PC-3 (cell line): Measurements from ENCODE around the gene CHRNB2. TPM values are rescaled to one million over a fixed set of nuclear protein-coding genes. Genes with fewer than 3 reads are reported as not detected.
A peak's percentile ranks its signal among the peaks of the same experiment; 100 is the strongest.

Source experiments
- ATAC-seq: fragments of 200-7000 bp; cut with Tn5 transposase; 2 replicates; pipeline ENCODE4 v1.9.1; 2020; ENCODE audit warnings: mild to moderate bottlenecking, moderate library complexity
- BruUV-seq: library from RNA; stranded (reverse); fragments of 400-500 nt; replicated peaks from 2 replicates; lab custom pipeline; 2021; lab: Mats Ljungman, UMichigan
- CTCF ChIA-PET: fragments of 300-600 bp; sonication (Branson Sonifier 250); formaldehyde crosslinking; loops from one replicate; lab custom pipeline; 2022; ENCODE audit warnings: antibody characterized with exemption; lab: Charles Lee
- POLR2A ChIA-PET: fragments of 300-600 bp; sonication (Branson Sonifier 250); formaldehyde crosslinking; loops from one replicate; lab custom pipeline; 2022; ENCODE audit warnings: antibody characterized with exemption; ENCODE audit not compliant: unreplicated experiment; lab: Charles Lee
- DNase-seq: peaks from one replicate; pipeline ENCODE4 v3.0.0-alpha.2; 2015
- H2AFZ ChIP-seq: fragments of 300-600 bp; sonication (generic); 2 replicates; pipeline ENCODE4 v1.6.0; 2016; ENCODE audit warnings: antibody characterized with exemption, low read length
- H3F3A ChIP-seq: fragments of 300-600 bp; sonication (generic); one replicate; pipeline ENCODE4 v1.6.0; 2017; ENCODE audit warnings: antibody characterized with exemption, low read length, control low read depth, mild to moderate bottlenecking; ENCODE audit not compliant: unreplicated experiment
- H3K27ac ChIP-seq: fragments of 300-600 bp; sonication (generic); 2 replicates; pipeline ENCODE4 v1.5.1; 2016; ENCODE audit warnings: mild to moderate bottlenecking, low read length
- H3K27me3 ChIP-seq: fragments of 300-600 bp; sonication (generic); 2 replicates; pipeline ENCODE4 v1.6.1; 2016; ENCODE audit warnings: low read length, mixed read lengths
- H3K36me3 ChIP-seq: fragments of 300-600 bp; sonication (generic); 2 replicates; pipeline ENCODE4 v1.6.1; 2016; ENCODE audit warnings: low read depth, mixed run types, low read length, mixed read lengths
- H3K4me1 ChIP-seq: fragments of 300-600 bp; sonication (generic); 2 replicates; pipeline ENCODE4 v1.5.1; 2016; ENCODE audit warnings: low read length; ENCODE audit not compliant: insufficient read depth
- H3K4me2 ChIP-seq: fragments of 300-600 bp; sonication (generic); 2 replicates; pipeline ENCODE4 v1.6.0; 2016; ENCODE audit warnings: low read length
- H3K4me3 ChIP-seq: fragments of 300-600 bp; sonication (generic); 2 replicates; pipeline ENCODE4 v1.5.1; 2016; ENCODE audit warnings: mild to moderate bottlenecking, low read length, mixed read lengths
- H3K79me2 ChIP-seq: fragments of 300-600 bp; sonication (generic); 2 replicates; pipeline ENCODE4 v1.6.1; 2017; ENCODE audit warnings: low read length, mixed read lengths
- H3K9ac ChIP-seq: fragments of 300-600 bp; sonication (generic); 2 replicates; pipeline ENCODE4 v1.6.0; 2016; ENCODE audit warnings: mild to moderate bottlenecking, low read length
- H3K9me2 ChIP-seq: fragments of 300-600 bp; sonication (generic); replicated peaks from 2 replicates; pipeline ENCODE4 v1.6.1; 2016; ENCODE audit warnings: mixed run types, low read length, mixed read lengths
- H3K9me3 ChIP-seq: fragments of 300-600 bp; sonication (generic); 2 replicates; pipeline ENCODE4 v1.6.1; 2016; ENCODE audit warnings: low read length, mixed read lengths
- H4K20me1 ChIP-seq: fragments of 300-600 bp; sonication (generic); 2 replicates; pipeline ENCODE4 v1.6.1; 2016; ENCODE audit warnings: low read length, mixed read lengths
- CTCF ChIP-seq: fragments of 300-600 bp; sonication (generic); conservative IDR thresholded peaks from 2 replicates; pipeline ENCODE4 v1.5.1; 2017; ENCODE audit warnings: antibody characterized with exemption, low read depth, mild to moderate bottlenecking, low read length
- EZH2 ChIP-seq: fragments of 300-600 bp; sonication (generic); IDR thresholded peaks from one replicate; pipeline ENCODE4 v1.6.1; 2017; ENCODE audit warnings: antibody characterized with exemption, mild to moderate bottlenecking, low read length; ENCODE audit not compliant: unreplicated experiment
- EZH2phosphoT487 ChIP-seq: fragments of 300-600 bp; sonication (generic); IDR thresholded peaks from 2 replicates; pipeline ENCODE4 v1.6.1; 2018; ENCODE audit warnings: mild to moderate bottlenecking, antibody characterized with exemption, low read length, borderline replicate concordance
- intact Hi-C: fragments of 100-400 bp; cut with micrococcal nuclease; formaldehyde crosslinking; loops from 2 replicates; pipeline ENCODE4 v1.9.0; 2023
- total RNA-seq: library from RNA; depleted of rRNA; stranded (reverse); fragments of >200 nt; gene quantifications from 2 replicates; pipeline ENCODE4 v1.2.3, GENCODE V29; 2014

The CHRNB2 gene
- total RNA-seq, 1 experiment from 2014 or later: not detected

GRCh38 chr1:154614901-154615300 is 47.3 kb downstream of the CHRNB2 start:
- Histone ChIP-seq H2AFZ (no peak overlapping the region), H4K20me1 (peaks cover 8% of the 10 kb centered on the region; the same call in 1 of the 2 replicates), H3K27me3 (no peaks in the 10 kb centered on the region), H3K9me3 (no peaks in the 10 kb centered on the region), H3K36me3 (peaks cover 4% of the 10 kb centered on the region; the same call in 1 of the 2 replicates), H3K27ac (no peak overlapping the region), H3K4me3 (no peak overlapping the region), H3K4me1 (no peaks in the 10 kb centered on the region), H3F3A (no peaks in the 10 kb centered on the region), H3K9ac (no peak overlapping the region), H3K79me2 (peaks cover 95% of the 10 kb centered on the region), H3K4me2 (no peak overlapping the region), H3K9me2 (no peaks in the 10 kb centered on the region)
- ChIA-PET CTCF (no interaction called here), POLR2A (no interaction called here)
- TF ChIP-seq CTCF: no peak
- TF ChIP-seq EZH2phosphoT487: no peak
- no peak for TF ChIP-seq EZH2
- BruUV-seq: no TSS peak
- intact Hi-C loops: no loop called here
- ATAC-seq: peak; percentile 55
- DNase-seq: no peak

GRCh38 chr1:154615411-154615810 is 47.8 kb downstream of the CHRNB2 start:
- H4K20me1 ChIP-seq: peaks cover 8% of the 10 kb centered on the region; the same call in 1 of the 2 replicates
- intact Hi-C loops: no loop called here
- no peak overlapping the region for H2AFZ ChIP-seq
- H3K4me2 ChIP-seq: no peak overlapping the region
- no peak overlapping the region for H3K9ac ChIP-seq
- H3K9me3 ChIP-seq: no peaks in the 10 kb centered on the region
- no peaks in the 10 kb centered on the region for H3F3A ChIP-seq
- no peaks in the 10 kb centered on the region for H3K9me2 ChIP-seq
- H3K4me1 ChIP-seq: no peaks in the 10 kb centered on the region
- H3K27ac ChIP-seq: no peak overlapping the region
- ChIA-PET POLR2A (no interaction called here), CTCF (no interaction called here)
- peaks cover 4% of the 10 kb centered on the region; the same call in 1 of the 2 replicates for H3K36me3 ChIP-seq
- ATAC-seq (no peak), DNase-seq (no peak)
- H3K27me3 ChIP-seq: no peaks in the 10 kb centered on the region
- BruUV-seq: no TSS peak
- H3K4me3 ChIP-seq: no peak overlapping the region
- peaks cover 95% of the 10 kb centered on the region for H3K79me2 ChIP-seq
- TF ChIP-seq EZH2 (no peak), CTCF (no peak), EZH2phosphoT487 (no peak)

- Histone ChIP-seq H3K79me2 (peaks cover 95% of the 10 kb centered on the region), H3K9ac (no peak overlapping the region), H3K27me3 (no peaks in the 10 kb centered on the region), H3K4me3 (no peak overlapping the region), H3K27ac (no peak overlapping the region), H4K20me1 (peaks cover 12% of the 10 kb centered on the region; the same call in 1 of the 2 replicates), H3K9me2 (no peaks in the 10 kb centered on the region), H2AFZ (no peak overlapping the region), H3K9me3 (no peaks in the 10 kb centered on the region), H3K4me2 (no peak overlapping the region), H3F3A (no peaks in the 10 kb centered on the region), H3K4me1 (no peaks in the 10 kb centered on the region), H3K36me3 (peaks cover 4% of the 10 kb centered on the region; the same call in 1 of the 2 replicates)
- intact Hi-C loops: no loop called here
- POLR2A ChIA-PET: no interaction called here
- no TSS peak for BruUV-seq
- TF ChIP-seq EZH2 (no peak), EZH2phosphoT487 (no peak), CTCF (no peak)
- CTCF ChIA-PET: no interaction called here
- no peak for DNase-seq
- no peak for ATAC-seq
Measured at GRCh38 chr1:154616659-154617345, 49.2 kb downstream of the CHRNB2 start.
